ENCODE data around the gene KLK13. TPM values are rescaled to one million over a fixed set of nuclear protein-coding genes. Genes with fewer than 3 reads are reported as not detected.

The KLK13 gene
- total and polyA plus RNA-seq, 2 experiments from 2014 or later = 0.52 TPM; not detected in 1

GRCh38 chr19:51007488-51007887 lies 57.4 kb downstream of the KLK13 start:
- H3K27ac ChIP-seq = no peak overlapping the region
- H2AFZ ChIP-seq = no peak overlapping the region
- no peak for DNase-seq (ENCODE audit: low spot score)
- TF ChIP-seq EZH2 (IDR thresholded peaks at IDR 0.05; ENCODE audit: borderline replicate concordance) = no peak
- no peak for TF ChIP-seq EZH2phosphoT487 (IDR thresholded peaks at IDR 0.05; ENCODE audit: low read depth, severe bottlenecking, unreplicated experiment)
- no peak for TF ChIP-seq CTCF (IDR thresholded peaks at IDR 0.05; ENCODE audit: poor library complexity)
- peaks cover 18% of the 10 kb centered on the region for H3K27me3 ChIP-seq
- no peaks in the 10 kb centered on the region for H3K79me2 ChIP-seq
- H3K4me1 ChIP-seq (ENCODE audit: insufficient read depth) = no peaks in the 10 kb centered on the region
- no peaks in the 10 kb centered on the region for H4K20me1 ChIP-seq (ENCODE audit: insufficient read depth, poor library complexity, severe bottlenecking)
- H3K9me3 ChIP-seq (ENCODE audit: low read depth) = no peaks in the 10 kb centered on the region
- H3K4me2 ChIP-seq = no peak overlapping the region
- no peak overlapping the region for H3K4me3 ChIP-seq
- H3K36me3 ChIP-seq (replicated peaks; ENCODE audit: insufficient read depth, low read depth) = no peaks in the 10 kb centered on the region
- 92% methylated on average over 3 of the region's 3 CpGs for WGBS (ENCODE audit: low lambda C conversion rate, missing lambda C conversion rate)
- H3K9me2 ChIP-seq (replicated peaks; ENCODE audit: insufficient read depth) = no peaks in the 10 kb centered on the region

- no peaks in the 10 kb centered on the region for H3K36me3 ChIP-seq (replicated peaks; ENCODE audit: insufficient read depth, low read depth)
- WGBS (ENCODE audit: low lambda C conversion rate, missing lambda C conversion rate) = 51% methylated on average over 8 of the region's 8 CpGs
- H4K20me1 ChIP-seq (ENCODE audit: insufficient read depth, poor library complexity, severe bottlenecking) = no peaks in the 10 kb centered on the region
- DNase-seq (ENCODE audit: low spot score) = no peak
- H3K4me1 ChIP-seq (ENCODE audit: insufficient read depth) = no peaks in the 10 kb centered on the region
- H3K79me2 ChIP-seq = no peaks in the 10 kb centered on the region
- no peaks in the 10 kb centered on the region for H3K9me2 ChIP-seq (replicated peaks; ENCODE audit: insufficient read depth)
- no peak overlapping the region for H3K4me2 ChIP-seq
- no peak overlapping the region for H3K4me3 ChIP-seq
- no peaks in the 10 kb centered on the region for H3K9me3 ChIP-seq (ENCODE audit: low read depth)
- no peak for TF ChIP-seq EZH2phosphoT487 (IDR thresholded peaks at IDR 0.05; ENCODE audit: low read depth, severe bottlenecking, unreplicated experiment)
- TF ChIP-seq CTCF (IDR thresholded peaks at IDR 0.05; ENCODE audit: poor library complexity) = no peak
- no peak for TF ChIP-seq EZH2 (IDR thresholded peaks at IDR 0.05; ENCODE audit: borderline replicate concordance)
- no peak overlapping the region for H2AFZ ChIP-seq
- H3K27ac ChIP-seq = no peak overlapping the region
- peaks cover 15% of the 10 kb centered on the region for H3K27me3 ChIP-seq
These were observed 58.5 kb downstream of the KLK13 start for GRCh38 chr19:51006406-51006805.

Other genes with a start within 250 kb of the KLK13 start
- 2.7 and 3.9 TPM in 2 replicates for gene KLK1, start 241.3 kb downstream of the KLK13 start, total RNA-seq
- 6.6 and 8.2 TPM in 2 replicates for gene KLK1, start 241.3 kb downstream of the KLK13 start, polyA plus RNA-seq
- gene KLK15, start 231.5 kb downstream of the KLK13 start, total RNA-seq = not detected in 2 replicates
- not detected in 2 replicates for gene KLK15, start 231.5 kb downstream of the KLK13 start, polyA plus RNA-seq
- not detected in 2 replicates for gene KLK3, start 210.2 kb downstream of the KLK13 start, total RNA-seq
- gene KLK3, start 210.2 kb downstream of the KLK13 start, polyA plus RNA-seq = 0.60 TPM in 1 of 2 replicates, not detected in the other
- not detected in 2 replicates for gene KLK2, start 191.7 kb downstream of the KLK13 start, total RNA-seq
- gene KLK2, start 191.7 kb downstream of the KLK13 start, polyA plus RNA-seq = not detected in 2 replicates
- gene KLK4, start 153.7 kb downstream of the KLK13 start, total RNA-seq = not detected in 2 replicates
- gene KLK4, start 153.7 kb downstream of the KLK13 start, polyA plus RNA-seq = 0.28 and 0.33 TPM in 2 replicates
- gene KLK5, start 112.1 kb downstream of the KLK13 start, total RNA-seq = not detected in 2 replicates
- 0.24 TPM in 1 of 2 replicates, not detected in the other for gene KLK5, start 112.1 kb downstream of the KLK13 start, polyA plus RNA-seq
- 1.1 and 2.0 TPM in 2 replicates for gene KLK6, start 95.5 kb downstream of the KLK13 start, total RNA-seq
- 5.4 and 7.6 TPM in 2 replicates for gene KLK6, start 95.5 kb downstream of the KLK13 start, polyA plus RNA-seq
- 0.20 and 3.9 TPM in 2 replicates for gene KLK7, start 81.2 kb downstream of the KLK13 start, total RNA-seq
- 1.1 and 2.8 TPM in 2 replicates for gene KLK7, start 81.2 kb downstream of the KLK13 start, polyA plus RNA-seq
- gene KLK8, start 63.5 kb downstream of the KLK13 start, total RNA-seq = 0.16 and 0.87 TPM in 2 replicates
- 5.4 and 9.0 TPM in 2 replicates for gene KLK8, start 63.5 kb downstream of the KLK13 start, polyA plus RNA-seq
- gene KLK10, start 45.4 kb downstream of the KLK13 start, total RNA-seq = 0.10 and 1.8 TPM in 2 replicates
- gene KLK10, start 45.4 kb downstream of the KLK13 start, polyA plus RNA-seq = 1.3 and 3.4 TPM in 2 replicates
- 1.4 TPM in 1 of 2 replicates, not detected in the other for gene KLK11, start 38.5 kb downstream of the KLK13 start, total RNA-seq
- 2.2 and 2.6 TPM in 2 replicates for gene KLK11, start 38.5 kb downstream of the KLK13 start, polyA plus RNA-seq
- gene KLK12, start 30.1 kb downstream of the KLK13 start, total RNA-seq = 0.80 TPM in 1 of 2 replicates, not detected in the other
- gene KLK12, start 30.1 kb downstream of the KLK13 start, polyA plus RNA-seq = 2.3 TPM in 1 of 2 replicates, not detected in the other
- 0.13 TPM in 1 of 2 replicates, not detected in the other for gene KLK14, start 17.8 kb upstream of the KLK13 start, total RNA-seq
- not detected in 2 replicates for gene KLK14, start 17.8 kb upstream of the KLK13 start, polyA plus RNA-seq
- 6.7 and 7.7 TPM in 2 replicates for gene CTU1, start 43.3 kb upstream of the KLK13 start, total RNA-seq
- 12.6 and 15.9 TPM in 2 replicates for gene CTU1, start 43.3 kb upstream of the KLK13 start, polyA plus RNA-seq
- gene SIGLEC9, start 59.8 kb upstream of the KLK13 start, total RNA-seq = 0.20 and 0.77 TPM in 2 replicates
- gene SIGLEC9, start 59.8 kb upstream of the KLK13 start, polyA plus RNA-seq = 1.4 and 1.5 TPM in 2 replicates
- gene SIGLEC7, start 77.2 kb upstream of the KLK13 start, total RNA-seq = 0.53 and 0.84 TPM in 2 replicates
- gene SIGLEC7, start 77.2 kb upstream of the KLK13 start, polyA plus RNA-seq = 0.24 and 0.72 TPM in 2 replicates
- 0.23 TPM in 1 of 2 replicates, not detected in the other for gene CD33, start 160.0 kb upstream of the KLK13 start, total RNA-seq
- 0.57 TPM in 1 of 2 replicates, not detected in the other for gene CD33, start 160.0 kb upstream of the KLK13 start, polyA plus RNA-seq
- not detected in 2 replicates for gene SIGLECL1, start 186.0 kb upstream of the KLK13 start, total RNA-seq
- not detected in 2 replicates for gene SIGLECL1, start 186.0 kb upstream of the KLK13 start, polyA plus RNA-seq
- 3.9 and 5.0 TPM in 2 replicates for gene IGLON5, start 246.6 kb upstream of the KLK13 start, total RNA-seq
- 2.4 and 4.3 TPM in 2 replicates for gene IGLON5, start 246.6 kb upstream of the KLK13 start, polyA plus RNA-seq

All from hepatocyte (in vitro differentiated cells).